Forelimb muscle (tissue), 1 donor: ENCODE data around the gene ENPEP. TPM values are rescaled to one million over a fixed set of nuclear protein-coding genes. Genes with fewer than 3 reads are reported as not detected.
"Not testable (repeated sequence)": the region's sequence is repeated elsewhere in the genome, so short reads cannot be mapped to it uniquely, and the experiment has no call there.

ENCODE experiments used
- DNase-seq: peaks from one replicate; pipeline ENCODE4 v3.0.0-alpha.2; 2013; ENCODE audit warnings: low read depth
- polyA plus RNA-seq: library from polyadenylated mRNA; unstranded; fragments of 120-200 nt; gene quantifications from one replicate; pipeline ENCODE4 v1.2.1, GENCODE V29; 2013; ENCODE audit not compliant: insufficient read length

Gene ENPEP
- 20.4 TPM for polyA plus RNA-seq

- DNase-seq: peak; percentile 72
Measured at GRCh38 chr4:110475881-110476818, at the start of gene ENPEP. Gene ENPEP, plus strand, starts transcription at chr4:110476155. Its CDS starts 260 bp downstream, at chr4:110476415.

DNA sequence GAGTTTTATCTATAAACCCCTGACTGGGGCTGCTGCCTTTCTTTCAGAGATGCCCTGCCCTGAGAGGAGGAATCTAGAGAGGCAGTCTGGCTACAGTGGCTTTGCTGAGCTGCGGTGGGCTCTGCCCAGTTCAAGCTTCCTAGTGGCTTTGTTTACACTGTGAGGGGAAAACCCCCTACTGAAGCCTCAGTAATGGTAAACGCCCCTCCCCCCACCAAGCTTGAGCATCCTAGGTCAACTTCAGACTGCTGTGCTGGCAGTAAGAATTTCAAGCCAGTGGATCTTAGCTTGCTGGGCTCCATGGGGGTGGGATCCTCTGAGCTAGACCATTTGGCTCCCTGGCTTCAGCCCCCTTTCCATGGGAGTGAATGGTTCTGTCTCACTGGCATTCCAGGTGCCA is 44.1 kb upstream of the ENPEP start:
- not testable (repeated sequence) for DNase-seq

GRCh38 chr4:110437292-110437691 is 38.7 kb upstream of the ENPEP start:
- not testable (repeated sequence) for DNase-seq

GRCh38 chr4:110439209-110439608 is 36.7 kb upstream of the ENPEP start:
- not testable (repeated sequence) for DNase-seq

- DNase-seq: no peak
Measured at GRCh38 chr4:110442309-110442708, 33.6 kb upstream of the ENPEP start.

DNA sequence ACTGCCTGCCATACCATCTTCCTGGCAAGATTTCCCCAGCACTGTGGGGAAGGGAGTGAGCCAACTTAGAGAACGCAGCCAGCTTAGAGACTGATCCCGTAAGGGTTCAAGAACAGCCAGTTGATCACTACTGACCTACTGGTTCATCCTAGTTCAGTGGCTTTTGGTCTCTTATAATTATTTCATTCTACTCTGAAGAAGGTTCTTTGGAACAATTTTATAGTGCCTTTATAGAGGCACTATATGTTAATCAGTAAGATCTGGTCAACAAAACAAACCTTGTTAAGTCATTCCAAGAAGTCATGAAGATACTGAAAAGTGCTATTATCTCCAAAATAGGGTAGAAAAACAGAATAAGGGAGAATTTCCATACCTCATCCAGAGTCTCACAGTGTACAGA is 33.2 kb upstream of the ENPEP start:
- no peak for DNase-seq

DNA sequence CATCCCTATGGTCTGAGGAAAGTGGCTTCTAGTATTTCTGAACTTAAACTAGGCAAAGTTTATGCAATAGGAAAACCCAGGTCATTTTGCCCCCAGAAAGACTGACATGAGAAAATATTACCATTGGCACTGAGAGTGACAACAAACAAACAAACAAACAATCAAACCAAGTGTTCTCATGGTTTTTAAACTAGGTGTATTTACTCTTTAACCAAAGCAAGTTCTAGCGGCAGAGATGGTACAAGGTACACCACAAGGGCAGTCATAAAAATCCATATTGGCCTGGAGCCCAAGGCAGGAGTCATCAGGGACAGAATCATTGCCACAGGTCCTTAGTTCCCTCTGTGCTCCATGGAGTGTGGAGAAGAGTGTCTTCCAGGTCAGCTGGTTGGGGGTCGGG is 26.0 kb upstream of the ENPEP start:
- no peak for DNase-seq

GRCh38 chr4:110452546-110452945 is 23.4 kb upstream of the ENPEP start:
- no peak for DNase-seq

- DNase-seq: no peak
Measured at GRCh38 chr4:110454441-110454840, 21.5 kb upstream of the ENPEP start.

DNA sequence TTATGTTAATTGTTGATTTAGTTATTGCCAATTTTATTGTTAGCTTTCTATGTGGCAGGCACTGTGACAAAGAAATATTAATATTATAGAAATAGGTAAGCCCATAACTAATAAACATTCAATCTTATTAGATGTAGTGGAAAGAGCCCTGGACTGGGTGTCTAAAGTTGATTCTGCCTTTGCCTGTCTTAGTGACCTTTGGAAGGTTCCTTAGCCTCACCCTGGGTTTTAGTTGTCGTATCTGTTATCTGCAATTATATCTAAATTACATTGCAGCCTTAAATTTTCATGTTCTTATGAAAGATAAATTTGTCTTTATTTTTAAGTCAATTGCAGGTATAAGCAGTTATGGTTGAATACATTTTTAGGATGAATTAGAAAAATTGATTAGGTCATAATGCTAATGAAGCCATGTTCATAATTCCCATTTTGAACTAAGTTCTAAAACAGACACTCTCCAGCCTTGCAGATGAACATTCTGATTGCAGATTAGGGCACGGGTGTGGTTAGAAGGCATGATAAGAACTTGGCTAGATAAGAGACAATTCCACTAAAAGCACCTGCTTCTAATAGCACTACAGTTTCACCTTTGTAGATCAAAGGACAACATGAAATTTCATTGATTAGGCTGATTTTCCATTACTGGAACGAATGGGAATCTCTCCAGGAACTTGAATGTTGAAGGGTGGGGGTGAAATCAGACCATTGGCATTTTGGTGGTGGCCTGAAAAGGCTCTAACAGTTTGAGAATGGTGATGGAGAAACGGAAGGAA is 17.3 kb upstream of the ENPEP start:
- DNase-seq: no peak

DNA sequence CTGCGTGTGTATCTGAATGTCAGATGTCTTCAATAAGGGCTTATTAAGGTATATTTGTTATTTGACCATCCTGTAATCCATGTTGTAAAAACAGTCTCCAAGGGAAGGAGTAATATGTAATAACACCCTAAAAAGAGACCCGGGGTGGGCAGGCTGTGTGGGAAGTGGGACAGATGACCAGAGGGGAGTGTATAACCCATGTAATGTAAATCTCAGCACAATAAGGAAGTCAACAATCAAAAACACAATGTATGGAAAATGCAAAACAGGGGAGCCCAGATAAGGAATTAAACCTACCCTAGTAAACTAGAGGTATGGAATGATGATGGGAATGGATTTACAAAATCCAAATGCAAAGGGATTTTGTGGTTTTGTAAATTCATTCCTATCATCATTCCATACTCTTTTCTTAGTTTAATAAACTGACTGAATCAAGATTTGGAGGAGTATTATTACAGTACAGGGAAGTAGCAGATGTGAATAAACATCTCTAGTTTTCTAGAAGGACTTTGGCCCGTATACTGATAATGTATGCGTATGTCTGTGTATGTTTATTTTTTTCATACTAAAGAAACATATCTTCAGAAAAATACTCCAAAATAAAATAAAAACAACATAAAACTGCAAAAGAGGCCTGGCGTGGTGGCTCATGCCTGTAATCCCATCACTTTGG is 15.7 kb upstream of the ENPEP start:
- DNase-seq: no peak

DNA sequence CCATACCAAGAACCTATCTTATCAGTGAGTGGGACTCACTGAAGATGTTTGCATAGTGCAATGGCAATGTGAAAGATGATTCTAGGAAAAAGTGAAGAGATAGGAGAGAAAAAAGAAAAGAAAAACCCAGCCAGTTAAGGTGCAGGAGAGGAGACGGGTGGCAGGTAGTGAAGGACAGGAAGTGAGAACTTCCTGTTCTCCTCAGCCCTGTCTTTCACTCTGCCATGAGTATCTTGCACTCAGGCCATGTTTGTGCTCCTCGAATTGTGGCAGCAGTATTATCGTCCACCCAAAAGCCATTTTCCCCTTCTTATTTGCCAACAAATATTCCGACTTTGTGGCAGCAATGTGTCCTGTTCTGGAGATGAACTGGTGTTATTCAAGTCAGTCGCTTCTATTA is 8.6 kb upstream of the ENPEP start:
- DNase-seq: no peak

- no peak for DNase-seq
Measured at GRCh38 chr4:110472583-110473329, 3.2 kb upstream of the ENPEP start.

GRCh38 chr4:110474481-110474880 is 1.5 kb upstream of the ENPEP start:
- DNase-seq: no peak

GRCh38 chr4:110475080-110475479 is 875 bp upstream of the ENPEP start:
- not testable (repeated sequence) for DNase-seq

- no peak for DNase-seq
Measured at GRCh38 chr4:110477836-110478235, 1.9 kb downstream of the ENPEP start.

DNA sequence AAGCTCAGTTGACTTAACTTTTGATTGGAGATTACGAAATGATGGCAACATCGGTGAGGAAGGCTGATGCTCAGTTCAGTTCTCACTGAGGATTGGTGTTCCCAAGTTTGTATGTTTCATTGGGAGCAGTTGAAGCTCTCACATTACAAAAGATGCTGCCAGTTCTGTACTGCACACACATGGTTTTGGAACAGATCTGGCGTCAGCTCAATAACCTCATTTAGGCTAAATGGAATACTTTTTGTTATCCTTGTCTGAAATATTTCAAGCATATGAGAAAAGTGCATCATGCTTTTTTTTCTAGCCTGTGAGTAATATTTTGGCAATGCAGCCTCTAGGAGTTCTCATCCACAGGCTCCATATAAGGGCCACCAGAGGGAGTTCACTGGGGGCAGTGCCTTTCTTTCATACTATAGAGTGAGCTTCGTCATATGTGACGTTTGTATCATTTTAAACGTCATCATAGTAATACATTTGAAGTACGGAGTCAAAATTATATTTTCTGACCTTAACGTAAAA is 4.1 kb downstream of the ENPEP start:
- DNase-seq: peak; percentile 80

GRCh38 chr4:110480746-110481271 is 4.9 kb downstream of the ENPEP start:
- no peak for DNase-seq

DNA sequence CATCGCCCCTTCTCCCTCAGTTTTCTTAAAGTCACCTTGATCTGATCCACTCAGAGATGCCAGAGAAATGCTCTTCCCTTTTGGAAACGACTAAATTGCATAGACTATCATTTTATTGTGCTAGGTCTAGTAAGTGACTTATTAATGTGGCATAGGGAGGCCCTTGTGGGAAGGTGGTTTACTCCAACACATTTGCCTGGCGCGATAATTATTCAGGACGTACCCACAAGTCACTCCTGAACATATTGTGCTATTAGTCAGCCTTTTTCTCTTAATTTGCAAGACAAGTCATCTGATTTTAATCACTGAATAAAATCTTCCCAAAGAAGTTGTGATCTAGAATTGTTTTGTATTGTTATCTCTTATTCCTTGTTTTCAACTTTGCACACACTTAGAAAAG is 7.6 kb downstream of the ENPEP start:
- no peak for DNase-seq

DNA sequence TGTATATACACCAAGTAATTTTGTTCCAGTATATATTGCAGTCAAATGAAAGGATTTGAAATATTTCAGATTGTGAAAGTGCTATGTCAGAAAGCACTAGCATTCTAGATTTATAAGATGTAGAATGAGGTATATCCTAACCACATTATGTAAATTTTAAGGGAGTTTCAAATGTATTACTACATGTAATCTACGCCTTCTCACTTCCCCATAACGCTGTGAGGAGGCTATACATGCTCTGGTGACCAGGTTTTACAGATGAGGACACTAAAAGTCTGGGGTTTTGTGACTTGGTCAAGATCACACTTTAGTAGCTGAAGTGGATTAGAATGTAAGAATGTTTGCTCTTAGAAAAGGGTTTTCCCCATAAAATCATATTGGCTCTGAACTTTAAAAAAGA is 8.1 kb downstream of the ENPEP start:
- DNase-seq: no peak

- no peak for DNase-seq
Measured at GRCh38 chr4:110484767-110485166, 8.8 kb downstream of the ENPEP start.
